Activated T-helper 1 cell treated with anti-CD3 and anti-CD28 coated beads, Interleukin-12 subunit alpha, Interleukin-12 subunit beta, Interleukin-2, Interleukin-4 antibody, amounts not matched to agents 30 ng/mL and 10 ng/mL and 1 ng/mL, durations not matched to agents 14 hours and 24 hours and 36 hours (primary cell): ENCODE results near the gene TBC1D2B. TPM values are rescaled to one million over a fixed set of nuclear protein-coding genes. Genes with fewer than 3 reads are reported as not detected.

Source experiments
- DNase-seq: peaks from one replicate; pipeline ENCODE4 v3.0.0; 2021; ENCODE audit warnings: low spot score
- H3K27ac Mint-ChIP-seq: one replicate; pipeline ENCODE4 v1.8.0; 2021; ENCODE audit warnings: mild to moderate bottlenecking, mixed read lengths
- H3K27me3 Mint-ChIP-seq: one replicate; pipeline ENCODE4 v1.8.0; 2022; ENCODE audit warnings: mild to moderate bottlenecking, moderate library complexity, mixed read lengths; ENCODE audit not compliant: insufficient read depth
- H3K36me3 Mint-ChIP-seq: one replicate; pipeline ENCODE4 v1.8.0; 2021; ENCODE audit warnings: low read depth, mixed read lengths
- H3K4me1 Mint-ChIP-seq: one replicate; pipeline ENCODE4 v1.8.0; 2021; ENCODE audit warnings: low read depth, mixed read lengths
- H3K4me3 Mint-ChIP-seq: one replicate; pipeline ENCODE4 v1.8.0; 2021; ENCODE audit warnings: mild to moderate bottlenecking, moderate library complexity, mixed read lengths
- H3K9me3 Mint-ChIP-seq: one replicate; pipeline ENCODE4 v1.8.0; 2021; ENCODE audit warnings: mixed read lengths
- intact Hi-C: fragments of 100-400 bp; cut with micrococcal nuclease; formaldehyde crosslinking; loops from one replicate; pipeline ENCODE4 v1.15.1; 2024
- total RNA-seq: library from RNA; stranded (reverse); gene quantifications from 2 replicates; pipeline ENCODE4 v1.2.3, GENCODE V29; 2022

TBC1D2B gene
- total RNA-seq, 1 donor from 2014 or later = 60.8 TPM

- peak overlapping the region; percentile 88 for H3K27ac Mint-ChIP-seq
- H3K4me3 Mint-ChIP-seq = peak overlapping the region; percentile 70
- intact Hi-C loops = loop anchor here (5.0 kb wide), 1 partner anchor 38 kb away; no protein-coding TSS in a partner anchor
- H3K4me1 Mint-ChIP-seq = peaks cover 73% of the 10 kb centered on the region
- no peak for DNase-seq
- H3K27me3 Mint-ChIP-seq = no peaks in the 10 kb centered on the region
- H3K9me3 Mint-ChIP-seq = no peaks in the 10 kb centered on the region
- no peaks in the 10 kb centered on the region for H3K36me3 Mint-ChIP-seq
These were observed 27.3 kb upstream of the TBC1D2B start for GRCh38 chr15:78104566-78105475.

- intact Hi-C loops = loop anchor here (5.0 kb wide), 1 partner anchor 37 kb away; no protein-coding TSS in a partner anchor
These were observed 26.6 kb upstream of the TBC1D2B start for GRCh38 chr15:78104119-78104479.

DNA sequence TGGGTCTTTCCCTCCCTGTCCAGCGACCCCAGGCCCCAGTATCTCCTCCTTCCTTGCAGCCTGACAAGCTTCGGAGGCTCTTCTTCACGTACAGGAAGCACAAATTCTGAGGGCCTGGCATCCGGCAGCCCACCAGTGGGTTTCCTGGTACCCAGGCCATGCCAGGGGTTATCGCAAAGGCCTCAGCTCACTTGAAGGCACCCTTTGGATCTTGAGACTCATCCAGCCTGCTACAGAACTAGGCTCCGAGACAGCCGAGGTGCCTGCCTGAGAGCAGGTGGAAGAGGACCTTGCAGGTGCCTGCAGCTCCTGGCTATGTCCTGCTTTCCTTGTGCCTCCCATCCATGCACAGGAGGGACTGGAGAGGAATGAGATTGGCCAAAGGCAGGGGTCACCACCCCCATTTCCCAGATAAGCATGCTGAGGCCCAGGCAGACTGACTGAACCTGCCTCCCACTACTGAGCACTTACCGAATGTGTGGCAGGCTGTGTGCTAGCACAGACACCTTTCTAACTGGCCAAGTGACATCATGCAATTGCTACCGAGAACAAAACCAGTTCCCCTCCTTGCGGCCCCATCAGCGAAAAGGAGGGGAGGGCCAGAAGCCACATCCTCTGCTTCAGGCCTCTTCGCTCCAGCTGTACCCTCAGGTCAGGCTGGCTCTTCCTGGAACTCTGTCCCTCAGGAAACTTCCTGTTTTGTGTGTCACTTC, 26.1 kb upstream of the TBC1D2B start:
- peaks cover 73% of the 10 kb centered on the region for H3K4me1 Mint-ChIP-seq
- DNase-seq = peak; percentile 72
- peak overlapping the region; percentile 70 for H3K4me3 Mint-ChIP-seq
- H3K27ac Mint-ChIP-seq = peak overlapping the region; percentile 88
- H3K27me3 Mint-ChIP-seq = no peaks in the 10 kb centered on the region
- H3K36me3 Mint-ChIP-seq = no peaks in the 10 kb centered on the region
- no peaks in the 10 kb centered on the region for H3K9me3 Mint-ChIP-seq
- intact Hi-C loops = loop anchor here (2.0 to 5.0 kb wide), 2 partner anchors 27 to 36 kb away; partner anchors contain the start of gene TBC1D2B

More at GRCh38 chr15:78104119-78104479, 26.6 kb upstream of the TBC1D2B start:
- DNase-seq = no peak
- no peaks in the 10 kb centered on the region for H3K9me3 Mint-ChIP-seq
- H3K4me1 Mint-ChIP-seq = peaks cover 73% of the 10 kb centered on the region
- no peaks in the 10 kb centered on the region for H3K27me3 Mint-ChIP-seq
- no peaks in the 10 kb centered on the region for H3K36me3 Mint-ChIP-seq
- H3K4me3 Mint-ChIP-seq = peak overlapping the region; percentile 70
- H3K27ac Mint-ChIP-seq = peak overlapping the region; percentile 88

DNA sequence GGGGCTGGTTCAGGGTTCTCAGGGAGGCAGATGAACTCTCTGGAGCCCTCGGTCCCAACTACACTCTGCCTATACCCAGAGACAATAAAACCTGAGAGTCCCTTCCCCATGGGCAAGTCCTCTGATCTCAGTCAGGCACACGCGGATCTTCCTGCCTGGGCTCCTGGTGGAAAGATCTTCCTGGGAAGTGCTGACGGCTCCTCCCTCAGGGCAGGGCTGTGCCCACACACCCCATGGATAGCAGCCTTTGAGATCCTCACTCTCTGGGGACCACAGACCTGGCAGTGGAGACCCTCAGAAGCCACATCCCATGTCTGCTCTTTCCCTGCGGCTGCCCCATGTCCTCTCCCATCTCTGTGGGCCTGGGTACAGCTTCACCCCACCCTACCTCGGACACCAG, 25.2 kb upstream of the TBC1D2B start:
- no peak overlapping the region for H3K4me3 Mint-ChIP-seq
- no peaks in the 10 kb centered on the region for H3K27me3 Mint-ChIP-seq
- peaks cover 68% of the 10 kb centered on the region for H3K4me1 Mint-ChIP-seq
- intact Hi-C loops = loop anchor here (2.0 to 5.0 kb wide), 2 partner anchors 26 to 35 kb away; partner anchors contain the start of gene TBC1D2B
- no peaks in the 10 kb centered on the region for H3K36me3 Mint-ChIP-seq
- no peak for DNase-seq
- H3K27ac Mint-ChIP-seq = peak overlapping the region; percentile 88
- H3K9me3 Mint-ChIP-seq = no peaks in the 10 kb centered on the region

DNA sequence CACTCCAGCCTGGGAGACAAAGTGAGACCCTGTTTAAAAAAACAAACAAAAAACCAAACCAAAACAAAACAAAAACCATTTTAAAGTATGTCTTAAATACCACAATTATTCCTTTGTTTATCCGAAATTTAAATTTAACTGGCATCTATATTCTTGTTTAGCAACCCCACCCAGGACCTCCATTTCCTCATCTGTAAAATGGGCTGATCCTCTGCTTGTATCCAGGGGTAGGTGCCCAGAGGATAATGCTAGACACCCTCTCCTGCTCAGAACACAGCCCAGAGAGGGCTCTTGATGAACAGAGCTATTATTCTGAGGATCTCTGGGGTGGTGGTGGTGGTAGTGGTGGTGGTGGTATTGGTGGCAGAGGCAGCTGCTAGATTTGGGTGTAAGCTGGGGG, 24.7 kb upstream of the TBC1D2B start:
- no peaks in the 10 kb centered on the region for H3K9me3 Mint-ChIP-seq

DNA sequence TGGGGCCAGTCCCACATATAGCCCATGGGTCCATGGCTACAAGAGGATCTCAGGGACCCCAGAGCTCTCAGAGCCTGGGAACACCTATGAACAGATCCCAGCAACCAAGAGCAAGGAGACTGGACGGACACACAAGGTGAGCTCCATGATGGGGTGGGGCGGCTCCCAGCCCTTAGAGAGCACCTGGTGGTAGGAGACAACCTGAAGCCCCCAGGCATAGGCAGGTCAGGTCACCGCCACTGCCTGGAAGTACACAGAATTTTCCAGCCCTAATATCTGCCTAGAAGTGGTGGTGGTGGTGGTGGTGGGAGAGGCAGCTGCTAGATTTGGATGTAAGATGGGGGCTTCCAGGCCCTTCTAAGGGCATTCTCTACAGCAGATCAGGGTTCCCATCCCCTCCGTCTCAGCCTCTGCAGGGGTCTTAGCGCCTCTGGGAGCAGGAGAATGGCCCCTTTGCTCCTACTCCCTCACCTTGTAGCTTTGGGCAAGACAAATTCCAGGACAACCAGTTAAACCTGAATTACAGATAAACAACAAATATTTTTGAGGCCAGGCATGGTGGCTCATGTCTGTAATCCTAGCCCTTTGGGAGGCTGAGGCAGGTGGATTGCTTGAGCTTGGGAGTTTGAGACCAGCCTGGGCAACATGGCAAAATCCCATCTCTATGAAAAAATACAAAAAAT, 24.1 kb upstream of the TBC1D2B start:
- no peak for DNase-seq
- no peak overlapping the region for H3K4me3 Mint-ChIP-seq
- H3K9me3 Mint-ChIP-seq = no peaks in the 10 kb centered on the region
- no peaks in the 10 kb centered on the region for H3K27me3 Mint-ChIP-seq
- intact Hi-C loops = loop anchor here (2.0 to 5.0 kb wide), 2 partner anchors 25 to 34 kb away; partner anchors contain the start of gene TBC1D2B
- H3K27ac Mint-ChIP-seq = peak overlapping the region; percentile 40
- H3K4me1 Mint-ChIP-seq = peaks cover 56% of the 10 kb centered on the region
- no peaks in the 10 kb centered on the region for H3K36me3 Mint-ChIP-seq

More for the DNA sequence above, 24.7 kb upstream of the TBC1D2B start:
- DNase-seq = no peak
- H3K27ac Mint-ChIP-seq = peak overlapping the region; percentile 88
- no peaks in the 10 kb centered on the region for H3K27me3 Mint-ChIP-seq
- no peak overlapping the region for H3K4me3 Mint-ChIP-seq
- H3K4me1 Mint-ChIP-seq = peaks cover 63% of the 10 kb centered on the region
- no peaks in the 10 kb centered on the region for H3K36me3 Mint-ChIP-seq
- intact Hi-C loops = loop anchor here (2.0 to 5.0 kb wide), 2 partner anchors 25 to 35 kb away; partner anchors contain the start of gene TBC1D2B

GRCh38 chr15:78100886-78101285, 23.4 kb upstream of the TBC1D2B start:
- Mint-ChIP-seq H3K36me3 (no peaks in the 10 kb centered on the region), H3K9me3 (no peaks in the 10 kb centered on the region), H3K4me3 (no peak overlapping the region), H3K27ac (peak overlapping the region; percentile 40), H3K27me3 (no peaks in the 10 kb centered on the region), H3K4me1 (peaks cover 49% of the 10 kb centered on the region)
- no peak for DNase-seq
- intact Hi-C loops = loop anchor here (5.0 kb wide), 1 partner anchor 34 kb away; no protein-coding TSS in a partner anchor

GRCh38 chr15:78098131-78098755, 20.7 kb upstream of the TBC1D2B start:
- Mint-ChIP-seq H3K36me3 (no peaks in the 10 kb centered on the region), H3K4me3 (no peak overlapping the region), H3K27me3 (no peaks in the 10 kb centered on the region), H3K27ac (no peak overlapping the region), H3K9me3 (no peaks in the 10 kb centered on the region), H3K4me1 (peaks cover 38% of the 10 kb centered on the region)
- intact Hi-C loops = no loop called here
- no peak for DNase-seq

GRCh38 chr15:78097667-78098066, 20.2 kb upstream of the TBC1D2B start:
- Mint-ChIP-seq H3K27ac (no peak overlapping the region), H3K9me3 (no peaks in the 10 kb centered on the region), H3K4me3 (no peak overlapping the region), H3K4me1 (peaks cover 38% of the 10 kb centered on the region), H3K36me3 (no peaks in the 10 kb centered on the region), H3K27me3 (no peaks in the 10 kb centered on the region)
- DNase-seq = no peak
- intact Hi-C loops = no loop called here

DNA sequence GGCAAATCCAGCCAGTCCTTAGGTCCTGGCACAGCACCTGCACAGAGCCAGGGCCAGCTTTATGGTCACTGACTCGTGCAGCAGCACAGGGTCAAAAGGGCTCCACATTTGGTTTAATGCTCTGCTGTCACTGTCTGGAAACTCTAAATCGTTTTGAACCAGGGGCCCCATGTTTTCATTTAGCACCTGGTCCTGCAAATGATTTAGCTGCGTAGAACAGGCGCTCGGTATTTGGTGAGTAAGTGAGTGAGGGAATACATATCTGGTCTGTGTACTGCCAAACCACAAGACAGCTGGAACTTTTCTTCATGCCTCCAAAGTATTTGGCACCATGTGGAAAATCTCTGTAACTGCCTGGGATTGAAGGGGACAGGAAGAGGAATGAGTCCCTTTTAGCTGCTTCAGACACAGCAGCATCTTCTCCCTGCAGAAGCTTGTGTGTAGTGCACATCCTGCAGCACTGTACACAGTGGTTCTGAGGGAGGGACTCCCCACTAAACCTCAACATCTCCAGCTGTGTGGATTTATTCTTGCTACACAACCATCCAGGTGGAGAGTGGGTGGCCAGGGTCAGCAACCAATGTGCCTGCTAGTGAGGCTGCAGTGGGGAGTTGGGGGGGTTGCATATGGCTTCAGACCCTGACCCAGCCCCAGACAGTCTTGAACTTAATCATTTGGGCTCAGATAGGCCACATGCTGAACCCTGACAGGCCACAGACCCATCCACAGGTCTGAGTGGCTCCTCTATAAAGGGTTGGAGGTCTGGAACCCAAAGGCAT, 15.9 kb upstream of the TBC1D2B start:
- Mint-ChIP-seq H3K36me3 (no peaks in the 10 kb centered on the region), H3K4me1 (peaks cover 41% of the 10 kb centered on the region), H3K27ac (no peak overlapping the region), H3K4me3 (no peak overlapping the region), H3K27me3 (no peaks in the 10 kb centered on the region), H3K9me3 (no peaks in the 10 kb centered on the region)
- intact Hi-C loops = no loop called here
- no peak for DNase-seq

GRCh38 chr15:78092261-78093041, 14.9 kb upstream of the TBC1D2B start, which contains the start of gene SH2D7:
TSS of gene SH2D7 (plus strand) at chr15:78092561. CDS start at chr15:78092585, 24 bp downstream.
- DNase-seq = no peak
- Mint-ChIP-seq H3K4me3 (no peak within 1 kb of the TSS), H3K36me3 (no peaks in the 10 kb centered on the region), H3K9me3 (no peaks in the 10 kb centered on the region), H3K4me1 (peaks cover 41% of the 10 kb centered on the region), H3K27me3 (no peaks in the 10 kb centered on the region), H3K27ac (no peak within 1 kb of the TSS)
- intact Hi-C loops = no loop called here
